Keratinocyte (primary cell): ENCODE measurements around the gene DOK6.

Experiments used
- EZH2 ChIP-seq: IDR thresholded peaks from one replicate; pipeline ENCODE4 v1.6.1; 2012; ENCODE audit warnings: inconsistent platforms, mild to moderate bottlenecking, low read length, moderate library complexity
- TF ChIP-seq, protein P1 (sequence below), 3 experiments: IDR thresholded peaks in 1 of 3; conservative IDR thresholded peaks in 1 of 3; optimal IDR thresholded peaks in 1 of 3; 2 replicates in 2 of 3; 3 replicates in 1 of 3; pipeline versions ENCODE3 to v1.5.1; 2011; ENCODE audit warnings: low read length in 3 of 3, mild to moderate bottlenecking in 3 of 3, moderate library complexity in 2 of 3, control low read depth in 1 of 3, inconsistent platforms in 1 of 3; ENCODE audit not compliant: insufficient read depth in 2 of 3; ENCODE audit errors: extremely low read depth in 1 of 3

DNA sequence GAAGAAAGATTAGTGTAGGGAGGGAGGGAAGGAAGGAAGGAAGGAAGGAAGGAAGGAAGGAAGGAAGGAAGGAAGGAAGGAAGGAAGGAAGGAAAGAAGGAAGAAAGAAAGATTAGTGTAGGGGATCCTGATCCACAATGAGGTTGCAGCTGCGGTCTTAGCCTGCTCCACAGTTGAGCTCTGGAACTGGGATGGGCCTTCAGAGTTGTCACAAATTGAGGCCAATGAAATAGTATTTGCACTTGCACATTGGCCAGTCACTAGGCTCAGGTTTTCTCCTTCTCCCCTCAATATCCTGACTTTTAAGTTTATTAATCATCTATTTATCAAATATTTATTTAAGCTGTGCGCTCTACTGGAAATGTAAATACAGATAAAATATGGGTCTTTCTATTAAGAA, 34.3 kb downstream of the DOK6 start:
- TF ChIP-seq, protein P1, sequence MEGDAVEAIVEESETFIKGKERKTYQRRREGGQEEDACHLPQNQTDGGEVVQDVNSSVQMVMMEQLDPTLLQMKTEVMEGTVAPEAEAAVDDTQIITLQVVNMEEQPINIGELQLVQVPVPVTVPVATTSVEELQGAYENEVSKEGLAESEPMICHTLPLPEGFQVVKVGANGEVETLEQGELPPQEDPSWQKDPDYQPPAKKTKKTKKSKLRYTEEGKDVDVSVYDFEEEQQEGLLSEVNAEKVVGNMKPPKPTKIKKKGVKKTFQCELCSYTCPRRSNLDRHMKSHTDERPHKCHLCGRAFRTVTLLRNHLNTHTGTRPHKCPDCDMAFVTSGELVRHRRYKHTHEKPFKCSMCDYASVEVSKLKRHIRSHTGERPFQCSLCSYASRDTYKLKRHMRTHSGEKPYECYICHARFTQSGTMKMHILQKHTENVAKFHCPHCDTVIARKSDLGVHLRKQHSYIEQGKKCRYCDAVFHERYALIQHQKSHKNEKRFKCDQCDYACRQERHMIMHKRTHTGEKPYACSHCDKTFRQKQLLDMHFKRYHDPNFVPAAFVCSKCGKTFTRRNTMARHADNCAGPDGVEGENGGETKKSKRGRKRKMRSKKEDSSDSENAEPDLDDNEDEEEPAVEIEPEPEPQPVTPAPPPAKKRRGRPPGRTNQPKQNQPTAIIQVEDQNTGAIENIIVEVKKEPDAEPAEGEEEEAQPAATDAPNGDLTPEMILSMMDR (optimal IDR thresholded peaks at IDR 0.05 in 1 of 3, IDR thresholded peaks at IDR 0.05 in 1 of 3, conservative IDR thresholded peaks at IDR 0.05 in 1 of 3; ENCODE audit: extremely low read depth in 1 of 3, insufficient read depth in 2 of 3, low read length in 3 of 3) = no peak
- TF ChIP-seq EZH2 = no peak
